BLaER1 treated with 17β-estradiol and CSF1 and Interleukin-3, amounts not matched to agents 10 nM and 100 nM (cell line): ENCODE data around the gene SYNDIG1.

Experiments
- H3K27ac ChIP-seq, 11 experiments: shearing (Covaris generic); formaldehyde crosslinking; 2 replicates each; pipeline ENCODE4 v1.8.1; 2022
- H3K27me3 ChIP-seq, 11 experiments: shearing (Covaris generic); formaldehyde crosslinking; 2 replicates each; pipeline ENCODE4 v1.8.1; 2022
- H3K36me3 ChIP-seq, 11 experiments: shearing (Covaris generic); formaldehyde crosslinking; 2 replicates each; pipeline ENCODE4 v1.8.1; 2022
- H3K4me1 ChIP-seq, 10 experiments: shearing (Covaris generic); formaldehyde crosslinking; 2 replicates each; pipeline ENCODE4 v1.8.1; 2022
- H3K4me2 ChIP-seq, 11 experiments: shearing (Covaris generic); formaldehyde crosslinking; 2 replicates each; pipeline ENCODE4 v1.8.1; 2022
- H3K4me3 ChIP-seq, 10 experiments: shearing (Covaris generic); formaldehyde crosslinking; 2 replicates each; pipeline ENCODE4 v1.8.1; 2022
- H3K9ac ChIP-seq, 11 experiments: shearing (Covaris generic); formaldehyde crosslinking; 2 replicates each; pipeline ENCODE4 v1.8.1; 2022
- H3K9me3 ChIP-seq, 11 experiments: shearing (Covaris generic); formaldehyde crosslinking; replicated peaks in 1 of 11; 2 replicates each; pipeline ENCODE4 v1.8.1; 2022
- H4K20me1 ChIP-seq, 11 experiments: shearing (Covaris generic); formaldehyde crosslinking; 2 replicates each; pipeline ENCODE4 v1.8.1; 2022
- Cebpa-rat ChIP-seq, 11 experiments: shearing (Covaris generic); IDR thresholded peaks; 2 replicates each; pipeline ENCODE4 v1.8.1; 2022

Gene SYNDIG1

GRCh38 chr20:24654425-24654824 lies 185.0 kb downstream of the SYNDIG1 start:
- H3K9ac ChIP-seq: no peak overlapping the region
- H3K36me3 ChIP-seq: no peaks in the 10 kb centered on the region
- TF ChIP-seq Cebpa-rat (IDR thresholded peaks at IDR 0.05): no peak
- H3K27ac ChIP-seq: no peak overlapping the region
- no peaks in the 10 kb centered on the region for H3K9me3 ChIP-seq
- H3K27me3 ChIP-seq: 0 out of 22 replicates have a peak, but pooled peaks cover 0 to 4% (median 0%) of the 10 kb centered on the region in 11 experiments
- H3K4me3 ChIP-seq: no peak overlapping the region
- peaks cover 17 to 94% (median 75%) of the 10 kb centered on the region in 10 experiments; a peak in 19 of 20 replicates for H3K4me1 ChIP-seq
- peak overlapping the region in 9 of 11 experiments; percentile 11 to 49 (median 21); a peak in 11 of 22 replicates for H3K4me2 ChIP-seq
- no peaks in the 10 kb centered on the region for H4K20me1 ChIP-seq

- H3K27ac ChIP-seq: peak overlapping the region in 2 of 11 experiments; percentile 33 to 44; a peak in 4 of 22 replicates
- H3K9ac ChIP-seq: no peak overlapping the region
- H3K4me1 ChIP-seq: peaks cover 11 to 87% (median 64%) of the 10 kb centered on the region in 10 experiments; a peak in 19 of 20 replicates
- H3K4me3 ChIP-seq: no peak overlapping the region
- peak overlapping the region in 10 of 11 experiments; percentile 29 to 79 (median 63); a peak in 18 of 22 replicates for H3K4me2 ChIP-seq
- 0 out of 22 replicates have a peak, but pooled peaks cover 0 to 4% (median 0%) of the 10 kb centered on the region in 11 experiments for H3K27me3 ChIP-seq
- no peaks in the 10 kb centered on the region for H3K9me3 ChIP-seq
- no peak for TF ChIP-seq Cebpa-rat (IDR thresholded peaks at IDR 0.05)
- no peaks in the 10 kb centered on the region for H3K36me3 ChIP-seq
- no peaks in the 10 kb centered on the region for H4K20me1 ChIP-seq
Measured at GRCh38 chr20:24656391-24656790, 187.0 kb downstream of the SYNDIG1 start.

DNA sequence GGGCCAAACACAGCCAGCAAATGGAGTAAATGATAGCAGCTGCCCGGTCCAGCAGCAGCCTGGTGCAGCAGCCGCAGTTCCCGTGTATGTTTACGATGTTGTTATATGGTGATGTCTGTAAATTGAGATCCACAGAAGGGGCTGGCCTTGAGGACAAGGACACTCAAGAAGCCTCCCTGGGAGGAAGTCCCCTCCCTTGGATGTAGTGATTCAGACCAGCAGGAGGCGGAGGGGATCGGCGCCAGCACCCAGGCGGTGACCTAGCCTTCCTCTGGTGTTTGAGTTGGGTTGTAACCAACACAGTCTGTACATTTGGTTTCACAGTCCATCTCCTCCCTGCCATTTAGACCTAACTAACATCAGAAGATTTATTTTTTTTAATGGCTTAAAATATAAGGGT lies 187.8 kb downstream of the SYNDIG1 start:
- Histone ChIP-seq H3K9me3 (no peaks in the 10 kb centered on the region), H3K4me2 (peak overlapping the region in 10 of 11 experiments; percentile 29 to 79 (median 63); a peak in 17 of 22 replicates), H3K9ac (no peak overlapping the region), H3K36me3 (no peaks in the 10 kb centered on the region), H3K4me3 (no peak overlapping the region), H3K27ac (no peak overlapping the region), H3K4me1 (peaks cover 10 to 86% (median 64%) of the 10 kb centered on the region in 10 experiments; a peak in 18 of 20 replicates), H3K27me3 (peaks cover 0 to 4% (median 0%) of the 10 kb centered on the region in 11 experiments; a peak in 1 of 22 replicates), H4K20me1 (no peaks in the 10 kb centered on the region)
- TF ChIP-seq Cebpa-rat (IDR thresholded peaks at IDR 0.05): no peak

- peaks cover 10 to 86% (median 66%) of the 10 kb centered on the region in 10 experiments; a peak in 18 of 20 replicates for H3K4me1 ChIP-seq
Measured at GRCh38 chr20:24657878-24658620, 188.6 kb downstream of the SYNDIG1 start.

DNA sequence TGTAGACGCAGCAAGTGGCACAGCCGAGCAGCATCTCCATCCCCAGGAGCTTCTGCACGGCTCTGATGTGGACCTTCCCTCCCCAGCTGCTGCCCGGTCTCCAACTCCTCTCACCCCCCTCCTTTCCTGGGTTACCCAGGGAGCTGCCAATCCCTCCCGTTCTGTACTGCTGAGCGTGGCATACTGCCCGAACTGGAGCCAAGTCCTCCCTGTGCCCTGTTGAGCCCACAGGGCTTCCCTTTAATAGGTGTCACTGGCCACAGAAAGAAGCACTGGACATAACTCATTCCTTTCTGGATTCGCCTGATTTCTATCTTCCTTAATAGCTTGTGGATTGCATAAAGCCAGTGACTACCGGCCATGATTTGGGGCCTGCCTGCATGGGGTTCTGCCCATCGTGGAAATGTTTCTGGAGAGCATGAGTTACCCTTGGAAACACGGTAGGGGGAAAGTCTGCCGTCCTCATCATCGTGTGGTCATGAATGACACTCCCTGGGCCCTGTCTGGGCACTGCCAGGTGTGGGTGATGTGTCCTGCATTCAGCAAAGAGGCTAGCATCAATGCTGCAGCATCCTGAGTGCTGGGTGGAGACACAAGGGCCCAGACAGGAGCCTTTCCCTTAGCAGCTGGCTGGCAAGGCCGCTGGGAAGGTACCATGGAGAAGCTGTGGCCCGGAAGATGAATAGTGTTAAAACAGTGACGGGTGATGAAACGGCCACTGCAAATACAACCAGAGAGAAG lies 189.7 kb downstream of the SYNDIG1 start:
- Histone ChIP-seq H4K20me1 (no peaks in the 10 kb centered on the region), H3K27ac (no peak overlapping the region), H3K4me3 (no peak overlapping the region), H3K27me3 (peaks cover 0 to 15% (median 0%) of the 10 kb centered on the region in 11 experiments; a peak in 4 of 22 replicates), H3K9ac (peak overlapping the region in 1 of 11 experiments; percentile 19; a peak in 1 of 22 replicates), H3K4me2 (peak overlapping the region in 10 of 11 experiments; percentile 19 to 79 (median 62); a peak in 17 of 22 replicates), H3K9me3 (no peaks in the 10 kb centered on the region), H3K4me1 (peaks cover 16 to 86% (median 71%) of the 10 kb centered on the region in 10 experiments; a peak in 18 of 20 replicates), H3K36me3 (no peaks in the 10 kb centered on the region)
- TF ChIP-seq Cebpa-rat (IDR thresholded peaks at IDR 0.05): no peak

More at GRCh38 chr20:24657878-24658620, 188.6 kb downstream of the SYNDIG1 start:
- Histone ChIP-seq H3K27me3 (peaks cover 0 to 9% (median 0%) of the 10 kb centered on the region in 11 experiments; a peak in 3 of 22 replicates), H3K36me3 (no peaks in the 10 kb centered on the region), H3K9ac (peak overlapping the region in 1 of 11 experiments; percentile 19; a peak in 1 of 22 replicates), H3K9me3 (no peaks in the 10 kb centered on the region), H4K20me1 (no peaks in the 10 kb centered on the region), H3K4me3 (no peak overlapping the region), H3K27ac (no peak overlapping the region), H3K4me2 (peak overlapping the region in 10 of 11 experiments; percentile 19 to 79 (median 62); a peak in 18 of 22 replicates)
- no peak for TF ChIP-seq Cebpa-rat (IDR thresholded peaks at IDR 0.05)

DNA sequence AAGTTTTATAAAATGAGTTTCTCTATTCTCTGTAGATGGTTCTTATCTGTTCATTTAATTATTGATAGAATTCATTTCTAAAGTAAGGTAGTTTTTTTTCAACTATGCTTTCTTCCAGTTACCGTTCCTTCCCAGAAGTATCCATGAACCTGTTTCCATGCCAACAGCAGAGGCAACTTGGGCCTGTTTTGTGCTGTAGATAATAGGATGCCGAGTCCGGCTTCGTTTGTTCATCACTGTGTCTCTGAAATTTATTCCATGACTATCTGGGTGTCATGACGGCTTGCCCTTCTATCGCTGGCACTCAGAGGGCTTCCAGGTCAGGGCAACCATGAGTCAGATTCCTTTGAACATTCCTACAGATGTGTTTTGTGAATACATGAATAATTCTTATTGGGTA lies 190.4 kb downstream of the SYNDIG1 start:
- Histone ChIP-seq H3K36me3 (no peaks in the 10 kb centered on the region), H3K9ac (no peak overlapping the region), H3K4me2 (peak overlapping the region in 3 of 11 experiments; percentile 30 to 60 (median 39); a peak in 2 of 22 replicates), H3K27ac (no peak overlapping the region), H3K4me1 (peaks cover 17 to 86% (median 74%) of the 10 kb centered on the region in 10 experiments; a peak in 18 of 20 replicates), H3K9me3 (no peaks in the 10 kb centered on the region), H3K4me3 (no peak overlapping the region), H4K20me1 (no peaks in the 10 kb centered on the region), H3K27me3 (peaks cover 0 to 15% (median 0%) of the 10 kb centered on the region in 11 experiments; a peak in 4 of 22 replicates)
- TF ChIP-seq Cebpa-rat (IDR thresholded peaks at IDR 0.05): no peak

DNA sequence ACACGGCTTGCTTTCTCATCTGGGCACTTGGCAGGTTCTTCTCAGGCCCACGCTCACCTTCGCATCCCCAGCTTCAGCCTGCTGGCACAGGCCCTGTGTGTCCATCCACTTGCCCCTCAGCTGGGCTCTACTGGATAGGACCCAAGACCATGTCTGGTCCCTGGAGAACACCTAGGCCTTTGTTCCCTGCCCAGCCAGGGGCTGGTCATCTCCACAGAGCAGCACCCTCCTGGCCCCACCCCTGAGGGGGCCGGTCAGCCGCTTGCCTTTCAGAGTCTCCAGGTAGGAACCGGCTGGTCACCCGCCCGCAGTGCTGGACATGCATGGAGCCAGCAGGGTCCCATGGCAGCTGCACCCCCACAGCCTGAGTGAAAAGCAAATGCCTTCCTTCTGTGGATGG lies 191.2 kb downstream of the SYNDIG1 start:
- peaks cover 0 to 15% (median 0%) of the 10 kb centered on the region in 11 experiments; a peak in 4 of 22 replicates for H3K27me3 ChIP-seq

GRCh38 chr20:24661255-24661654 lies 191.8 kb downstream of the SYNDIG1 start:
- no peak for TF ChIP-seq Cebpa-rat (IDR thresholded peaks at IDR 0.05)
- H3K4me1 ChIP-seq: peaks cover 17 to 85% (median 75%) of the 10 kb centered on the region in 10 experiments; a peak in 18 of 20 replicates
- H3K27ac ChIP-seq: no peak overlapping the region
- H3K9ac ChIP-seq: no peak overlapping the region
- no peak overlapping the region for H3K4me3 ChIP-seq
- H3K27me3 ChIP-seq: peaks cover 0 to 15% (median 0%) of the 10 kb centered on the region in 11 experiments; a peak in 4 of 22 replicates
- H4K20me1 ChIP-seq: no peaks in the 10 kb centered on the region
- peak overlapping the region in 1 of 11 experiments; percentile 57; a peak in 1 of 22 replicates for H3K4me2 ChIP-seq
- no peaks in the 10 kb centered on the region for H3K36me3 ChIP-seq
- H3K9me3 ChIP-seq: no peaks in the 10 kb centered on the region

More for the DNA sequence above, 191.2 kb downstream of the SYNDIG1 start:
- Histone ChIP-seq H3K4me1 (peaks cover 17 to 88% (median 79%) of the 10 kb centered on the region in 10 experiments; a peak in 18 of 20 replicates), H3K9me3 (no peaks in the 10 kb centered on the region), H3K27ac (no peak overlapping the region), H4K20me1 (no peaks in the 10 kb centered on the region), H3K36me3 (no peaks in the 10 kb centered on the region), H3K4me2 (peak overlapping the region in 7 of 11 experiments; percentile 20 to 60 (median 37); a peak in 12 of 22 replicates), H3K4me3 (no peak overlapping the region), H3K9ac (no peak overlapping the region)
- TF ChIP-seq Cebpa-rat (IDR thresholded peaks at IDR 0.05): no peak
